ENCODE results near the gene SUOX.
"Not testable (repeated sequence)": the region's sequence is repeated elsewhere in the genome, so short reads cannot be mapped to it uniquely, and the experiment has no call there.

The SUOX gene

DNA sequence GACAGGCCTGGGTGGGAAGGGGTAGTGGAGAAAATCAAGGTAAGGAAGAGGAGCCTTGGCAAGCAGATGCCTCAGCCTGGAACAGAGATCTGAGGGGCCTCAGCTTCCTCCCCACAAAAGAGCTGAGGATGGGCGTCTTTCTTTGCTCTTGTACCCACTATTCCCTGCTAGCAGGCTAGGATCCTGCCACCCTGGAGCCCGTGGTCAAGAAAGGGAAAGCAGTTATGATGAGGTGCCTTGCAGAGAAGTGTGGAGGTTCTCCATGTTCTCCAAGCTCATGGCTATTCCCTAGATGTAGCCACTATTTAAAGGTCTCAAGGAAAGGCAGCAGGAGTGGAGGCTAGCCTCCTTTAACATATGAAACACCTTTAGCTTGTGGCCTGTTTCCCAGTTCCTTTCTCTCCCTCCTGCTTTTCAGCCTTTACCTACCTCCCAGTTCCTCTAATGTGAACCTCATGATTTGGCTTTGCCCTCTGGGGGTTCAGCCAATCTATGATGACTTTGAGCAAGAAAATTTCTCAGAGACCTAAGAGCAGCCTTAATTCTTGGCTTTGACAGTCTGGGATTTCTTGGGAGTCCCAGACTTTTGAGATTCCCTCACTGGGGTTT, 24.9 kb downstream of the SUOX start:
- no peak for DNase-seq

- no peak for DNase-seq
These were observed 31.6 kb downstream of the SUOX start for GRCh38 chr12:56028511-56029165.

GRCh38 chr12:56029166-56029519, 32.1 kb downstream of the SUOX start:
- no peak for DNase-seq

DNA sequence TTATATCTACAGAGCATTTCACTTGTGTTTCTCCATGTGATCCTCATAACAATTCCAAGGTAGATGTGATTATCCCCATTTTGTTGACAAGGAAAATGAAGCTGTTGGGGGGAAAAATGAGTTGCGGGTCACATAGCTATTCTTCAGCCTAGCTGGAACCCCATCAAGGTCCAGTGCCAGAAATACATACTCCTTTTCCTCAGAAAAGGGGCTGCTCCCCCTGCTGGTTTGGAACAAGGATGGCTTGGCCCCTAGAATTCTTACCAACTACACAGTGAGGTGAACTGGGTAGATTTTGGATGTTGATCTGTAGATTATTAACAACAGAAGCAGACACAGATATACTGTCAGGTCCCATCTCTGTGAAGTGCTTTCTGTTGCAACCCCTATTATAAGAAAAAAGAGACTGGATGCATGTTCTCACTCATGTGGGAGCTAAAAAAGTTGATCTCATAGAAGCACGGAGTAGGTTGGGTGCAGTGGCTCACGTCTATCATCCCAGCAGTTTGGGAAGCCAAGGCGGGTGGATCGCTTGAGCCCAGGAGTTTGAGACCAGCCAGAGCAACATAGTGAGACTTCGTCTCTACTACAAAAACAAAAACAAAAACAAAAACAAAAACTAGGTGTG, 32.7 kb downstream of the SUOX start:
- DNase-seq = no peak

- no peak for DNase-seq
These were observed 34.9 kb downstream of the SUOX start for GRCh38 chr12:56031987-56032386.

DNA sequence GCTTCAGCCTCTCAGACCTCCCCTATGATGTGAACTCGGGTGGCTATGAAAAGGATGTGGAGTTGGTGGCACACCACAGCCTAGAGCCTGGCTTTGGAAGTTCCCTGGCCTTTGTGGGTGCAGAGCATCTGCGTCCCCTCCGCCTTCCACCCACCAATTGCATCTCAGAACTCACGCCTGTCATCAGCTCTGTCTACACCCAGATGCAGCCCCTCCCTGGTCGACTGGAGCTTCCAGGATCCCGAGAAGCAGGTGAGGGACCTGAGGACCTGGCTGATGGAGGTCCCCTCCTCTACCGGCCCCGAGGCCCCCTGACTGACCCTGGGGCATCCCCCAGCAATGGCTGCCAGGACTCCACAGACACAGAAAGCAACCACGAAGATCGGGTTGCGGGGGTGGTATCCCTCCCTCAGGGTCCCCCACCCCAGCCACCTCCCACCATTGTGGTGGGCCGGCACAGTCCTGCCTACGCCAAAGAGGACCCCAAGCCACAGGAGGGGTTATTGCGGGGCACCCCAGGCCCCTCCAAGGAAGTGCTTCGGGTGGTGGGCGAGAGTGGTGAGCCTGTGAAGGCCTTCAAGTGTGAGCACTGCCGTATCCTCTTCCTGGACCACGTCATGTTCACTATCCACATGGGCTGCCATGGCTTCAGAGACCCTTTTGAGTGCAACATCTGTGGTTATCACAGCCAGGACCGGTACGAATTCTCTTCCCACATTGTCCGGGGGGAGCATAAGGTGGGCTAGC, 37.7 kb downstream of the SUOX start:
- DNase-seq = no peak

GRCh38 chr12:56037161-56037560, 40.1 kb downstream of the SUOX start:
- DNase-seq = no peak

GRCh38 chr12:56038022-56038655, 41.1 kb downstream of the SUOX start:
- no peak for DNase-seq

DNA sequence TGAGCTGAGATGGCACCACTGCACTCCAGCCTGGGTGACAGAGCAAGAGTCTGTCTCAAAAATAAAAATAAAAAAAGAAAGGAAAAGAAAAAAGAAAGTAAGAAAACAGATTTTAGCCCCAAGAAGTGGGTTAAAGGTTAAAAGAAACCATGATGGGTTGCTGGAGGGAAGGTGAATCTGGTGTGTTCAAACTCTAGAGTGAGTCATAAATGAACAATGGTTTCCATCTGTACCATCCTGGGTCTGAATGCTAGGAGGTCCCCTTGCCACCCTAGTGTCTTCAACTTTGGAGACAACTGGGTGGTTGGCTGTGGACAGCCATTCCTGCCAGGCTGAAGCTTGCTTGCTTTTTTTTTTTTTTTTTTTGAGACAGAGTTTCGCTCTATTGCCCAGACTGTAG, 43.1 kb downstream of the SUOX start:
- no peak for DNase-seq

GRCh38 chr12:56040963-56041551, 44.0 kb downstream of the SUOX start:
- no peak for DNase-seq

- DNase-seq = peak; percentile 98
These were observed 44.7 kb downstream of the SUOX start, which contains the start of gene RPS26 for GRCh38 chr12:56041552-56042429. RPS26 (plus strand) TSS chr12:56041918; CDS start chr12:56042167, 249 bp downstream.

DNA sequence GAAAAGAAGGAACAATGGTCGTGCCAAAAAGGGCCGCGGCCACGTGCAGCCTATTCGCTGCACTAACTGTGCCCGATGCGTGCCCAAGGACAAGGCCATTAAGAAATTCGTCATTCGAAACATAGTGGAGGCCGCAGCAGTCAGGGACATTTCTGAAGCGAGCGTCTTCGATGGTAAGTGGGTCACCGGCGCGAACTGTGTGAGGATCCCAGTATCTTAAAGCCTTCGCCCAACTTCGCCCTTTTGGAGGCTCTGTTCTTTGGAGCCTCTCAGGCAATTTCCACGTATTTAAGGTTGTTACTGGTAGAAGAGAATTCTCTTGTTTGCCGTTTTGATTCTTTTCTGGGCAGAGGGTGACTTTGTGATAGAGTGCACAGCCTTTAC, 45.3 kb downstream of the SUOX start:
- DNase-seq = not testable (repeated sequence)

DNA sequence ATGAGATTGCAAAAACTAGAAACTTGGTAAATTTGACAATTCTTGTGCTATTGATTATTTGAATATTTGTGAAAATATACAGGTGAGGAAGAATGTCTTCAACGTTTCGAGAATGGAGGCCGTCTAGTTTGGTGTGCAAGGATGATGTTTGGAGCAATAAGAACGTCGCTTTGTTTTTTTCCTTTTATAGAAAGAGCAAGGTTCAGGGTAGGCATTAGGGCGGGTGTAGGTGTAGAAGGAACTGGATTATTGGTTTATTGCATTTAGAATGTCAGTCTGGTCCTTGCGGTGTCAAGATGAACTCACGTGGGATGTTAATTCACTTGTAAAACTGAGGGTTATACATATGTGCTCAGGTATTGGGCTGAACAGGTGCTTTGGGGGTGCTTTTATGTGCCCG, 45.8 kb downstream of the SUOX start:
- DNase-seq = no peak

DNA sequence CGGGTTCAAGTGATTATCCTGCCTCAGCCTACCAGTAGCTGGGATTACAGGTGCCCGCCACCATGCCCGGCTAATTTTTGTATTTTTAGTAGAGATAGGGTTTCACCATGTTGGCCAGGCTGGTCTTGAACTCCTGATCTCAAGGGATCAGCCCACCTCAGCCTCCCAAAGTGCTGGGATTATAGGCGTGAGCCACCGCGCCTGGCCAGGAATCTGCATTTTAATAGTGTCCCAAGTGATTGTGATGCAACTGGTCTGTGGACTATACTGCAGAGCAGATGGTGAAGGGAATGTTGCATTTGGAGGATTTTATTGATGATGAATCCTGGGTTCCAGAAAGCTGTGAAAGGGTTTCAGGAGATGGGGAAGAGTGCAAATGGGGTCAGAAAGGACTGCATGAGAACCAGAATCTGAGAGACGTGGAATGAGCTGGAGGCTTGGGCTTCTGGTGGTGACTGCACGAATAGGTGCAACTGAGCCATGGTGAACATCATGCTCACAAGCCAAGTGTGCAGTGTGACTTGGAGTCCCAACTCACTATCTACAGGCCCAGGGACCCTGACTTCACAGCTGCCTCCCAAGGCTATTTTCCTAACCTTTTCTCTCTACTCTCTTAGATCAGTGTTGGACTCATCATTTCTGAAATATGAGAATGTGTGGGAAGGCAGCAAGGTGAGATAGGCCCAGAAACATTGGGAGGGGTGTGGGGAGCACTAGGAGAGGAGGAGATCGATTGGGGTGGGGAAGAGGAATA, 49.1 kb downstream of the SUOX start:
- no peak for DNase-seq

DNA sequence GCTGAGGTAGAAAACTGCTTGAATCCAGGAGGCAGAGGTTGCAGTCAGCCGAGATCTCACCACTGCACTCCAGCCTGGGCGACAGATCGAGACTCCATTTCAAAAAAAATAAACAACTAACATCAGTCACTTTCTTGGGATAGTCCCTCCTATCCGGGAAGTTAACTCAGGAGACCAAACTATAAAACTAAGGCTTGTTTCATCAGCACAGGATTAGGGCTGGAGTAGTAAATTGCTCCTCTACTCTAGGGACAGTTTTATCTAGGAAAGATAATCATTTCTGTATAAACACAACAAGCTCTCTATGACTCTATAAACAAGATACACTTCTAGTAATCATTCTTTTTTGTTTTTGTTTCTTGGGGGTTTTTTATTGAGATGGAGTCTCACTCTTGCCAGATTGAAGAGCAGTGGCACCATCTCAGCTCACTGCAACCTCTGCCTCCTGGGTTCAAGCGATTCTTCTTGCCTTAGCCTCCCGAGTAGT, 56.4 kb downstream of the SUOX start:
- no peak for DNase-seq

Measured in GDM1 (cell line).